Stimulated activated CD4-positive, alpha-beta T cell treated with anti-CD3 and anti-CD28 coated beads, Interleukin-12 subunit alpha, Interleukin-12 subunit beta, amount 100 ng/mL, for 24 hours (primary cell): ENCODE measurements around the gene MECP2.
"Not testable (repeated sequence)": the region's sequence is repeated elsewhere in the genome, so short reads cannot be mapped to it uniquely, and the experiment has no call there.

Experiments used
- DNase-seq, 2 experiments: peaks; one replicate each; pipeline ENCODE4 v3.0.0-alpha.2; 2020; ENCODE audit warnings: low read depth in 2 of 2

The MECP2 gene

GRCh38 chrX:153993079-153993478, 104.4 kb downstream of the MECP2 start:
- no peak for DNase-seq

GRCh38 chrX:153992180-153992579, 105.3 kb downstream of the MECP2 start:
- DNase-seq: no peak

- DNase-seq: no peak
These were observed 106.4 kb downstream of the MECP2 start for GRCh38 chrX:153991013-153991580.

GRCh38 chrX:153989973-153990655, 107.4 kb downstream of the MECP2 start:
- DNase-seq: no peak

- DNase-seq: no peak
These were observed 109.0 kb downstream of the MECP2 start for GRCh38 chrX:153988493-153988892.

GRCh38 chrX:153984351-153985178, 113.0 kb downstream of the MECP2 start:
- DNase-seq: no peak

- DNase-seq: no peak
These were observed 114.2 kb downstream of the MECP2 start for GRCh38 chrX:153983321-153983801.

- DNase-seq: peak in 1 of 2 experiments; percentile 62
These were observed 115.6 kb downstream of the MECP2 start for GRCh38 chrX:153981771-153982533.

- DNase-seq: no peak
These were observed 116.3 kb downstream of the MECP2 start for GRCh38 chrX:153981231-153981630.

- not testable (repeated sequence) for DNase-seq
These were observed 117.1 kb downstream of the MECP2 start for GRCh38 chrX:153980394-153980793.

- no peak for DNase-seq
These were observed 122.7 kb downstream of the MECP2 start for GRCh38 chrX:153974726-153975286.

- DNase-seq: no peak
These were observed 123.4 kb downstream of the MECP2 start for GRCh38 chrX:153974003-153974725.

GRCh38 chrX:153973127-153974002, 124.2 kb downstream of the MECP2 start:
- DNase-seq: no peak

- peak; percentile 73 to 80 for DNase-seq
These were observed 125.0 kb downstream of the MECP2 start, which contains the start of gene TMEM187 for GRCh38 chrX:153972368-153973126. TMEM187 (plus strand) TSS chrX:153972754; CDS start chrX:153982063, 9,309 bp downstream.
